ENCODE results near the gene SGSM2. TPM values are rescaled to one million over a fixed set of nuclear protein-coding genes. Genes with fewer than 3 reads are reported as not detected.

Gene SGSM2
- total RNA-seq, 1 donor from 2014 or later = 56.0 TPM

- H3K4me1 Mint-ChIP-seq (ENCODE audit: unreplicated experiment) = peaks cover 8% of the 10 kb centered on the region
- DNase-seq (ENCODE audit: extremely low spot score, unreplicated experiment) = no peak
- H3K4me3 Mint-ChIP-seq (ENCODE audit: unreplicated experiment) = no peak overlapping the region
- H3K9me3 Mint-ChIP-seq (ENCODE audit: unreplicated experiment) = no peaks in the 10 kb centered on the region
- H3K27ac Mint-ChIP-seq (ENCODE audit: unreplicated experiment) = no peak overlapping the region
- no peaks in the 10 kb centered on the region for H3K27me3 Mint-ChIP-seq (ENCODE audit: unreplicated experiment)
- TF ChIP-seq, protein P1, sequence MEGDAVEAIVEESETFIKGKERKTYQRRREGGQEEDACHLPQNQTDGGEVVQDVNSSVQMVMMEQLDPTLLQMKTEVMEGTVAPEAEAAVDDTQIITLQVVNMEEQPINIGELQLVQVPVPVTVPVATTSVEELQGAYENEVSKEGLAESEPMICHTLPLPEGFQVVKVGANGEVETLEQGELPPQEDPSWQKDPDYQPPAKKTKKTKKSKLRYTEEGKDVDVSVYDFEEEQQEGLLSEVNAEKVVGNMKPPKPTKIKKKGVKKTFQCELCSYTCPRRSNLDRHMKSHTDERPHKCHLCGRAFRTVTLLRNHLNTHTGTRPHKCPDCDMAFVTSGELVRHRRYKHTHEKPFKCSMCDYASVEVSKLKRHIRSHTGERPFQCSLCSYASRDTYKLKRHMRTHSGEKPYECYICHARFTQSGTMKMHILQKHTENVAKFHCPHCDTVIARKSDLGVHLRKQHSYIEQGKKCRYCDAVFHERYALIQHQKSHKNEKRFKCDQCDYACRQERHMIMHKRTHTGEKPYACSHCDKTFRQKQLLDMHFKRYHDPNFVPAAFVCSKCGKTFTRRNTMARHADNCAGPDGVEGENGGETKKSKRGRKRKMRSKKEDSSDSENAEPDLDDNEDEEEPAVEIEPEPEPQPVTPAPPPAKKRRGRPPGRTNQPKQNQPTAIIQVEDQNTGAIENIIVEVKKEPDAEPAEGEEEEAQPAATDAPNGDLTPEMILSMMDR (IDR thresholded peaks at IDR 0.05) = no peak
- H3K36me3 Mint-ChIP-seq (ENCODE audit: unreplicated experiment) = peaks cover 4% of the 10 kb centered on the region
Observed at GRCh38 chr17:2368359-2368758, 31.1 kb downstream of the SGSM2 start.

GRCh38 chr17:2369039-2369438 lies 31.7 kb downstream of the SGSM2 start:
- Mint-ChIP-seq H3K9me3 (ENCODE audit: unreplicated experiment) (no peaks in the 10 kb centered on the region), H3K4me1 (ENCODE audit: unreplicated experiment) (peaks cover 8% of the 10 kb centered on the region), H3K36me3 (ENCODE audit: unreplicated experiment) (peaks cover 4% of the 10 kb centered on the region), H3K27ac (ENCODE audit: unreplicated experiment) (no peak overlapping the region), H3K27me3 (ENCODE audit: unreplicated experiment) (no peaks in the 10 kb centered on the region), H3K4me3 (ENCODE audit: unreplicated experiment) (no peak overlapping the region)
- TF ChIP-seq, protein P1 (IDR thresholded peaks at IDR 0.05) = no peak
- no peak for DNase-seq (ENCODE audit: extremely low spot score, unreplicated experiment)

DNA sequence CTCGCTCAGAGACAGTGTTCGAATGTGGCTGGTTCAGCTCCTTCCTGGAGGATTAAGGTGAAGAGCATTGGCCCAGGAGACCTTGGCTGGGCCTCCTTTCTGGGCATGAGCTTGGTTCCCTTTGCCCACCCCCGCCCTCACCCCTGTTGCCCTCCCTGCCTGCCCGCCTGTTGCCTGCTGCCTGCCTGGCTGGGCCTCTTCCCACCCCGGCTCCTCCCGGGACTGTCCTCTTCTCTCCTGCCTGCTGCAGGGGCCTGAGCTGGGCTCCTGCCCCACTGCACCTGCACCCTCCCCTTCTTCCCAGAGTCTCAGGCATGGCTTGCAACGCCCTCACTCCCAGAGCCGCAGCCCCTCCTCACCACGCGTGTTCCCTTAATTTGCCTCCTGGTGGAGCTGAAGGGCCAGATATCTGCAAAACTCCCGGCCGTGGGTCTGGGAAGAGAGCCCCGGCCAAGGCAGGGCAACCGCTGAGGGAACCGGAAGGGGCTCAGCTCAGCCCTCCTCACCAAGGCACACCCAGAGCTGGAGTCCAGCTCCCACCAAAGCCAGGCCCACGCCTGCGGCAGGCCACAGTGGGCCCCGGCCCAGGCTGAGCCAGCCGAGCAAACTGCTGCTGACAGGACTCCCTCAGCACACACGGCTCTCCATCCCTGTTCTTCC lies 32.4 kb downstream of the SGSM2 start:
- no peak for DNase-seq (ENCODE audit: extremely low spot score, unreplicated experiment)
- Mint-ChIP-seq H3K4me1 (ENCODE audit: unreplicated experiment) (peaks cover 10% of the 10 kb centered on the region), H3K27ac (ENCODE audit: unreplicated experiment) (no peak overlapping the region), H3K27me3 (ENCODE audit: unreplicated experiment) (no peaks in the 10 kb centered on the region), H3K9me3 (ENCODE audit: unreplicated experiment) (no peaks in the 10 kb centered on the region), H3K36me3 (ENCODE audit: unreplicated experiment) (peaks cover 3% of the 10 kb centered on the region), H3K4me3 (ENCODE audit: unreplicated experiment) (no peak overlapping the region)
- TF ChIP-seq, protein P1 (IDR thresholded peaks at IDR 0.05) = no peak

DNA sequence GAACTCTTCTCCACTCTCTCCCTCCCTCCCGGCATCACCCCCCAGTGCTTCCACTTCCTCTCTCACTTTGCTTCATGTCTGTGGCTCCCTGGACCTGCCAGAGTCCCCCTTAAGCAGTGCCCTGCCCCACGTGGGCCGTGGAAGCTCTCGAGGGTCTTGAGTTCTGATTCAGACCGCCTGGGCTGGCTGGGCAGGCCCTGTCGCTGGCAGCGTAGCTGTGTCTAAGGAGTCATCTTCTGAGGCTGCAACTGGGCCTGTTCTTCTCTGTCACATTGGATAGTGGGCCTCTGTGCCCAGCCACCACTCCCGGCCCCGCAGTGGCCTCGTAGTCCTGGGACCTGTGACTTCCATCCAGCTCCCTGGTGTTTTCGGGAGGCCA lies 32.9 kb downstream of the SGSM2 start:
- Mint-ChIP-seq H3K9me3 (ENCODE audit: unreplicated experiment) (no peaks in the 10 kb centered on the region), H3K27me3 (ENCODE audit: unreplicated experiment) (no peaks in the 10 kb centered on the region), H3K36me3 (ENCODE audit: unreplicated experiment) (peaks cover 3% of the 10 kb centered on the region), H3K4me1 (ENCODE audit: unreplicated experiment) (peaks cover 14% of the 10 kb centered on the region), H3K4me3 (ENCODE audit: unreplicated experiment) (no peak overlapping the region), H3K27ac (ENCODE audit: unreplicated experiment) (no peak overlapping the region)
- DNase-seq (ENCODE audit: extremely low spot score, unreplicated experiment) = no peak
- TF ChIP-seq, protein P1 (IDR thresholded peaks at IDR 0.05) = no peak

DNA sequence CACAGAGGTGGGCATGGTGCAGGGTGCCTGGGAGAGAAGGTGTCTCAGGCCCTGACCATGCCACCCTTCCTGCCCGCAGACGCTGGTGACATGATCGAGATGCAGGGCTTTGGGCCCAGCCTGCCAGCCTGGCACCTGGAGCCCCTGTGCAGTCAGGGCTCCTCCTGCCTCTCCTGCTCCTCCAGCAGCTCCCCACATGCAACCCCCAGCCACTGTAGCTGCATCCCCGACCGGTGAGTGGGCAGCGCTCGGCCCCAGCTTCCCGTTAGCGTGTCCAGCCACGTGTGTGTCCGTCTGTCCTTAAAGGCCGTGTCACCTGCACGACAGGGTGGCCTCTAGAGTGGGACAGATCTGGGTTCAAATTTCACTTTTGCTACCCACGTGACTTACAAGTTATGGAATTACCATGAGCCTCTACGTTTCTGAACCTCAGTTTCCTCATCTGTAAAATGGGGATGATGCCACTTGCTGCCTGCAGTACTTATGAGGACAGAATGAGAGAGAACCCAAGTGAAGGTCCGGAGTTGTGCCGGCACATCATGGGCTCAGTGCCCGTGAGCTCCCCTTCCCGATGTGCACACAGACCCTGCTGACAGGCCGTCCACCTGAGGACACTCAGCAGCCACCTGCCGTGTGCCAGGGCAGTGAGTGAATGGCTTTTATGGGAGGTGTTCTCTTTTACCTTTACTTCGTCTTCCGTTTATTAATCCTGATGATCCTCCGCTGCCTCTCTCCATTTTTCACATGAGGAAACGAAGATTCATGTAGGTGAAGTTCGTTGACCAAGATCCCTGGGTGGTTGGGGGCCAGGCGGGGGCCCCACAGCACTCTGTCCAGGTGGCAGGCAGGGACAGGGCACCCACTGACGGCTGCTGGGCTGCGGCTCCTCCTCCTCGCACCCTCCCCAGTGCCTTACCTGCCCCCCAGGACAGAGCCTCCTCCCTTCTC lies 34.2 kb downstream of the SGSM2 start:
- H3K4me3 Mint-ChIP-seq (ENCODE audit: unreplicated experiment) = no peak overlapping the region
- TF ChIP-seq, protein P1 (IDR thresholded peaks at IDR 0.05) = no peak
- peaks cover 3% of the 10 kb centered on the region for H3K36me3 Mint-ChIP-seq (ENCODE audit: unreplicated experiment)
- H3K27ac Mint-ChIP-seq (ENCODE audit: unreplicated experiment) = no peak overlapping the region
- H3K4me1 Mint-ChIP-seq (ENCODE audit: unreplicated experiment) = peaks cover 14% of the 10 kb centered on the region
- H3K27me3 Mint-ChIP-seq (ENCODE audit: unreplicated experiment) = no peaks in the 10 kb centered on the region
- no peaks in the 10 kb centered on the region for H3K9me3 Mint-ChIP-seq (ENCODE audit: unreplicated experiment)
- DNase-seq (ENCODE audit: extremely low spot score, unreplicated experiment) = no peak

Measured in osteocyte (in vitro differentiated cells).